HFFc6 (cell line): ENCODE data around the gene GAREM1. TPM values are rescaled to one million over a fixed set of nuclear protein-coding genes. Genes with fewer than 3 reads are reported as not detected.

Experiments
- DNase-seq: peaks from one replicate; pipeline ENCODE4 v3.0.0-alpha.2; 2018
- H3K27ac Mint-ChIP-seq: 2 replicates; pipeline ENCODE4 v1.8.0; 2020; ENCODE audit warnings: mild to moderate bottlenecking, mixed read lengths
- H3K27me3 Mint-ChIP-seq: 2 replicates; pipeline ENCODE4 v1.8.0; 2021; ENCODE audit warnings: mild to moderate bottlenecking, moderate library complexity, mixed read lengths; ENCODE audit not compliant: insufficient read depth
- H3K36me3 Mint-ChIP-seq: 2 replicates; pipeline ENCODE4 v1.8.0; 2021; ENCODE audit warnings: low read depth, mixed read lengths
- H3K4me1 Mint-ChIP-seq: 2 replicates; pipeline ENCODE4 v1.8.0; 2020; ENCODE audit warnings: low read depth, mixed read lengths
- H3K4me3 Mint-ChIP-seq: 2 replicates; pipeline ENCODE4 v1.8.0; 2020; ENCODE audit warnings: mild to moderate bottlenecking, moderate library complexity, mixed read lengths
- H3K9me3 Mint-ChIP-seq: 2 replicates; pipeline ENCODE4 v1.8.0; 2020; ENCODE audit warnings: mild to moderate bottlenecking, mixed read lengths
- CTCF ChIP-seq: fragments of 200-600 bp; sonication (generic); IDR thresholded peaks from 2 replicates; pipeline ENCODE4 v1.5.0; 2021; ENCODE audit warnings: antibody characterized with exemption, mild to moderate bottlenecking
- total RNA-seq, 6 experiments: library from RNA; stranded (reverse); fragmentation: NEBNext Ultra II Directional; extraction: Animal tissue kit (Norgen Biotek cat#: 25700); gene quantifications; 2 replicates in 1 of 6; 3 replicates in 5 of 6; pipeline ENCODE4 v1.2.3, GENCODE V29; 2021

Gene GAREM1
- total RNA-seq, 6 experiments from 2014 or later = 0.03 to 0.31 (median 0.08) TPM

- no peak overlapping the region for H3K4me3 Mint-ChIP-seq
- DNase-seq = no peak
- H3K36me3 Mint-ChIP-seq = no peaks in the 10 kb centered on the region
- H3K9me3 Mint-ChIP-seq = peaks cover 34% of the 10 kb centered on the region
- no peaks in the 10 kb centered on the region for H3K4me1 Mint-ChIP-seq
- no peak for TF ChIP-seq CTCF
- no peak overlapping the region for H3K27ac Mint-ChIP-seq
- H3K27me3 Mint-ChIP-seq = peaks cover 4% of the 10 kb centered on the region
Observed at GRCh38 chr18:32431753-32432152, 38.9 kb downstream of the GAREM1 start.

GRCh38 chr18:32429402-32429801 lies 41.3 kb downstream of the GAREM1 start:
- TF ChIP-seq CTCF = no peak
- H3K27me3 Mint-ChIP-seq = peaks cover 4% of the 10 kb centered on the region
- H3K9me3 Mint-ChIP-seq = peaks cover 34% of the 10 kb centered on the region
- H3K27ac Mint-ChIP-seq = no peak overlapping the region
- no peak overlapping the region for H3K4me3 Mint-ChIP-seq
- H3K36me3 Mint-ChIP-seq = no peaks in the 10 kb centered on the region
- H3K4me1 Mint-ChIP-seq = no peaks in the 10 kb centered on the region
- DNase-seq = no peak

- H3K36me3 Mint-ChIP-seq = no peaks in the 10 kb centered on the region
- no peak overlapping the region for H3K4me3 Mint-ChIP-seq
- no peak for DNase-seq
- TF ChIP-seq CTCF = no peak
- H3K4me1 Mint-ChIP-seq = no peaks in the 10 kb centered on the region
- H3K27ac Mint-ChIP-seq = no peak overlapping the region
- peaks cover 25% of the 10 kb centered on the region for H3K9me3 Mint-ChIP-seq
- H3K27me3 Mint-ChIP-seq = peaks cover 4% of the 10 kb centered on the region
Observed at GRCh38 chr18:32427084-32427900, 43.4 kb downstream of the GAREM1 start.

- no peak for DNase-seq
- Mint-ChIP-seq H3K4me1 (no peaks in the 10 kb centered on the region), H3K9me3 (peaks cover 13% of the 10 kb centered on the region), H3K36me3 (no peaks in the 10 kb centered on the region), H3K27me3 (peaks cover 4% of the 10 kb centered on the region), H3K27ac (no peak overlapping the region), H3K4me3 (no peak overlapping the region)
- no peak for TF ChIP-seq CTCF
Observed at GRCh38 chr18:32425466-32425865, 45.2 kb downstream of the GAREM1 start.

GRCh38 chr18:32424696-32425095 lies 46.0 kb downstream of the GAREM1 start:
- Mint-ChIP-seq H3K27me3 (peaks cover 4% of the 10 kb centered on the region), H3K36me3 (no peaks in the 10 kb centered on the region), H3K27ac (no peak overlapping the region), H3K9me3 (peaks cover 10% of the 10 kb centered on the region), H3K4me3 (no peak overlapping the region), H3K4me1 (no peaks in the 10 kb centered on the region)
- DNase-seq = no peak
- TF ChIP-seq CTCF = no peak
